Middle frontal gyrus (tissue), 1 donor: ENCODE results near the gene TRMT61A.

Experiments
- DNase-seq: peaks from one replicate; pipeline ENCODE4 v3.0.0-alpha.2; 2015; ENCODE audit warnings: low spot score; ENCODE audit errors: extremely low spot score

Gene TRMT61A

GRCh38 chr14:103561381-103562178 lies 32.6 kb downstream of the TRMT61A start:
- DNase-seq, result no peak

GRCh38 chr14:103562179-103562428 lies 33.1 kb downstream of the TRMT61A start:
- no peak for DNase-seq

GRCh38 chr14:103562429-103563225 lies 33.6 kb downstream of the TRMT61A start, which contains the start of the genes BAG5 and COA8:
TSS of gene BAG5 (minus strand) at chr14:103562657. CDS start at chr14:103561164, 1,493 bp downstream.
TSS of gene COA8 (plus strand) at chr14:103562960. CDS start at chr14:103563002, 42 bp downstream.
- DNase-seq, result peak; percentile 68

- no peak for DNase-seq
These were observed 34.2 kb downstream of the TRMT61A start for GRCh38 chr14:103563226-103563620.

GRCh38 chr14:103563844-103564505 lies 35.0 kb downstream of the TRMT61A start:
- no peak for DNase-seq

GRCh38 chr14:103568952-103569351 lies 40.0 kb downstream of the TRMT61A start:
- DNase-seq, result no peak

- no peak for DNase-seq
These were observed 40.4 kb downstream of the TRMT61A start for GRCh38 chr14:103569408-103569807.

GRCh38 chr14:103574104-103574503 lies 45.1 kb downstream of the TRMT61A start:
- no peak for DNase-seq

GRCh38 chr14:103574707-103575285 lies 45.8 kb downstream of the TRMT61A start:
- DNase-seq, result no peak

GRCh38 chr14:103576371-103577024 lies 47.5 kb downstream of the TRMT61A start:
- DNase-seq, result no peak

GRCh38 chr14:103578401-103579075 lies 49.5 kb downstream of the TRMT61A start:
- DNase-seq, result no peak

- no peak for DNase-seq
These were observed 52.2 kb downstream of the TRMT61A start for GRCh38 chr14:103581206-103581605.

- DNase-seq, result no peak
These were observed 53.1 kb downstream of the TRMT61A start for GRCh38 chr14:103581954-103582703.

- DNase-seq, result no peak
These were observed 55.4 kb downstream of the TRMT61A start for GRCh38 chr14:103584326-103584915.
